Left lung (tissue), 10 donors: Measurements from ENCODE around the gene NF2. TPM values are rescaled to one million over a fixed set of nuclear protein-coding genes. Genes with fewer than 3 reads are reported as not detected.

Experiments used
- ATAC-seq: fragments of 200-7000 bp; cut with Tn5 transposase; one replicate; pipeline ENCODE4 v1.9.1; 2020; ENCODE audit warnings: moderate library complexity
- DNase-seq, 4 donors: peaks; one replicate each; pipeline ENCODE4 v3.0.0-alpha.2; 2013 to 2020
- H3K27ac ChIP-seq, 2 donors: fragments of 200-600 bp; sonication (generic) in 1 of 2; one replicate each; pipeline versions ENCODE4 v1.5.0 to v1.8.0; 2020 to 2021
- H3K27me3 ChIP-seq, 2 donors: fragments of 200-600 bp; sonication (generic) in 1 of 2; one replicate each; pipeline versions ENCODE4 v1.5.0 to v1.8.0; 2020 to 2021
- H3K36me3 ChIP-seq, 2 donors: fragments of 200-600 bp; sonication (generic) in 1 of 2; one replicate each; pipeline versions ENCODE4 v1.5.0 to v1.8.0; 2020 to 2021
- H3K4me1 ChIP-seq, 2 donors: fragments of 200-600 bp; one replicate each; pipeline ENCODE4 v1.8.0; 2021
- H3K4me3 ChIP-seq, 2 donors: fragments of 200-600 bp; sonication (generic) in 1 of 2; one replicate each; pipeline versions ENCODE4 v1.5.0 to v1.8.0; 2020 to 2021; ENCODE audit warnings: mild to moderate bottlenecking in 1 of 2
- H3K9me3 ChIP-seq, 2 donors: fragments of 200-600 bp; sonication (generic) in 1 of 2; one replicate each; pipeline versions ENCODE4 v1.5.0 to v1.8.0; 2020 to 2021
- CTCF ChIP-seq, 2 donors: fragments of 200-600 bp; sonication (generic) in 1 of 2; IDR thresholded peaks; one replicate each; pipeline versions ENCODE4 v1.5.0 to v1.8.0; 2021; ENCODE audit warnings: antibody characterized with exemption in 2 of 2
- intact Hi-C, 2 donors: fragments of 100-400 bp; cut with DNase I; formaldehyde crosslinking; loops; one replicate each; pipeline versions ENCODE4 v1.11.2 to v1.14.2; 2022
- polyA plus RNA-seq, 6 donors: library from polyadenylated mRNA; unstranded; fragments of 120-200 nt; gene quantifications; one replicate each; pipeline ENCODE4 v1.2.1, GENCODE V29; 2013; ENCODE audit not compliant: insufficient read length in 6 of 6
- total RNA-seq, 2 donors: library from RNA; stranded (reverse); fragmentation: NEBNext Ultra II Directional; extraction: Animal tissue kit (Norgen Biotek cat#: 25700); gene quantifications; one replicate each; pipeline ENCODE4 v1.2.1, GENCODE V29; 2021
- donor health status: DM: no; HTN: yes; CAD: no.
- donor health status: DM: no; HTN: no; CAD: no.

Gene NF2
- total and polyA plus RNA-seq, 8 donors = 20.1 to 65.3 (median 23.4) TPM

GRCh38 chr22:29636751-29637150, 33.3 kb downstream of the NF2 start:
- Histone ChIP-seq H3K4me1 (peaks cover 0 to 8% of the 10 kb centered on the region in 2 donors), H3K4me3 (no peak overlapping the region), H3K27me3 (no peaks in the 10 kb centered on the region), H3K9me3 (no peaks in the 10 kb centered on the region), H3K36me3 (peaks cover 0 to 33% of the 10 kb centered on the region in 2 donors), H3K27ac (no peak overlapping the region)
- intact Hi-C loops = loop anchor here in 1 of 2 donors (10.0 kb wide), 1 partner anchor 368 kb away; no protein-coding TSS in a partner anchor
- DNase-seq (no peak), ATAC-seq (no peak)
- no peak for TF ChIP-seq CTCF (IDR thresholded peaks at IDR 0.05)

DNA sequence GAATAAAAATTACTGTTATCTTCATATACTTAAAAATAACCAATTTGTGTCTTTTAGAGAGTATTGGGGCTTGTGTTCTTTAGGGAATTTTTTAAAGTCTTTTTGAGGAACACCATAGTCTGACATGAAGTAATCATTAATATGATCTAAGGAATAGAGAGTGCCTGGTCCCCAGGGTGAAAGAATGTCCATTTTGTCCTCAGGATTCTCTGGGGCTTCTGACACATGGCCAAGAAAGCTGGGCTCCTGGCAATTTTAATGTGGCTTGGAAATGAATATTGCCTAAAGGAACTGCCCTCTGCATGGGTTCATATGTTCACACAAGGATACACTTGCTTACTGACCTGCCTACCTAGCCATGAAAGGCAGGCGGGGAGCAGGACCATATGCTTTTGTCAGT, 33.7 kb downstream of the NF2 start:
- H3K9me3 ChIP-seq = no peaks in the 10 kb centered on the region
- no peak for DNase-seq
- intact Hi-C loops = loop anchor here in 1 of 2 donors (10.0 kb wide), 1 partner anchor 368 kb away; no protein-coding TSS in a partner anchor

GRCh38 chr22:29638678-29639077, 35.2 kb downstream of the NF2 start:
- intact Hi-C loops = loop anchor here in 1 of 2 donors (10.0 kb wide), 1 partner anchor 366 kb away; no protein-coding TSS in a partner anchor
- no peak overlapping the region for H3K27ac ChIP-seq
- peaks cover 0 to 47% of the 10 kb centered on the region in 2 donors for H3K36me3 ChIP-seq
- ATAC-seq = no peak
- peaks cover 0 to 4% of the 10 kb centered on the region in 2 donors for H3K4me1 ChIP-seq
- no peak for DNase-seq
- H3K4me3 ChIP-seq = no peak overlapping the region
- H3K27me3 ChIP-seq = no peaks in the 10 kb centered on the region
- no peaks in the 10 kb centered on the region for H3K9me3 ChIP-seq
- no peak for TF ChIP-seq CTCF (IDR thresholded peaks at IDR 0.05)

More for the DNA sequence above, 33.7 kb downstream of the NF2 start:
- peaks cover 0 to 37% of the 10 kb centered on the region in 2 donors for H3K36me3 ChIP-seq
- ATAC-seq = no peak
- no peak for TF ChIP-seq CTCF (IDR thresholded peaks at IDR 0.05)
- no peak overlapping the region for H3K4me3 ChIP-seq
- H3K27ac ChIP-seq = no peak overlapping the region
- H3K27me3 ChIP-seq = no peaks in the 10 kb centered on the region
- H3K4me1 ChIP-seq = peaks cover 0 to 8% of the 10 kb centered on the region in 2 donors

GRCh38 chr22:29639096-29639495, 35.7 kb downstream of the NF2 start:
- intact Hi-C loops = loop anchor here in 1 of 2 donors (10.0 kb wide), 1 partner anchor 366 kb away; no protein-coding TSS in a partner anchor
- TF ChIP-seq CTCF (IDR thresholded peaks at IDR 0.05) = no peak
- Histone ChIP-seq H3K9me3 (no peaks in the 10 kb centered on the region), H3K27me3 (no peaks in the 10 kb centered on the region), H3K36me3 (peaks cover 0 to 47% of the 10 kb centered on the region in 2 donors), H3K4me3 (no peak overlapping the region), H3K27ac (no peak overlapping the region), H3K4me1 (peaks cover 0 to 4% of the 10 kb centered on the region in 2 donors)
- ATAC-seq = no peak
- no peak for DNase-seq

DNA sequence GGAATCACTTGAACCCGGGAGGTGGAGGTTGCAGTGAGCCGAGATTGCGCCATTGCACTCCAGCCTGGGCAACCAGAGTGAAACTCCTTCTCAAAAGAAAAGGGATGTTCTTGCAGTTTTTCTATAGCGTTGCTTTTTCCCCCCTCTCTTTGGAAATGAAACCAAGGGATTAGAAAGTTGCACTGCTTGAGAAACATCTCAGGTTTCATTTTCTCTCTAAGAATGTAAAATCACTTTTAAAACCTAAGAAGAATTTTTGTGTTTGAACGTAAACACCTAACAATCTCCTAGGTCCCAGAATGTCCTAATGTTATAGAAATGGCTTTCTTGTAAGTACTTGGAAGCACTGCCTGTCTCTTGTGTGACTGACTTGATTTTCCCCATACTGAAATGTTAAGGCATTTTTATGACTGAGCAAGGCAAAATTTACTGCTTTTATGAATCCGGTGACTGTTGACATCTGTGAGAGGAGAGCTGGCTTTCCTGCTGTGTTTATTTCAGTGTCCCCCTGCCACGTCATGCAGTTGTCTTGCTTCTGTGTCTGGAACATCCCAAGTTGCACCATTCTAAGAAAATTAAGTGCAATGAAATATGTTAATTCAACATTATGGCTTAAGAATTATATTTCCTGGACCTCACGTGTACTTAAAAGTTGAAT, 37.7 kb downstream of the NF2 start:
- DNase-seq (no peak), ATAC-seq (no peak)
- peaks cover 0 to 47% of the 10 kb centered on the region in 2 donors for H3K36me3 ChIP-seq
- intact Hi-C loops = no loop called here
- no peak for TF ChIP-seq CTCF (IDR thresholded peaks at IDR 0.05)
- peaks cover 0 to 4% of the 10 kb centered on the region in 2 donors for H3K4me1 ChIP-seq
- no peaks in the 10 kb centered on the region for H3K9me3 ChIP-seq
- peak overlapping the region in 1 of 2 donors; percentile 18 for H3K27ac ChIP-seq
- no peak overlapping the region for H3K4me3 ChIP-seq
- no peaks in the 10 kb centered on the region for H3K27me3 ChIP-seq
